PFSK-1 (cell line): Measurements from ENCODE around the gene CHST7.

Source experiments
- POLR2AphosphoS5 ChIP-seq: IDR thresholded peaks from 2 replicates; pipeline ENCODE4 v1.6.1; 2012; ENCODE audit warnings: low read depth, mild to moderate bottlenecking, control low read depth, low read length, moderate library complexity
- REST ChIP-seq, 2 experiments: IDR thresholded peaks; 2 replicates each; pipeline versions ENCODE4 v1.6.1 to v1.8.0; 2011 to 2012; ENCODE audit warnings: low read depth in 2 of 2, low read length in 2 of 2, control low read depth in 1 of 2, inconsistent platforms in 1 of 2, mild to moderate bottlenecking in 1 of 2, moderate library complexity in 1 of 2; ENCODE audit not compliant: insufficient read depth in 1 of 2

- TF ChIP-seq POLR2AphosphoS5 (no peak), REST (IDR thresholded peaks at IDR 0.05; ENCODE audit: insufficient read depth in 1 of 2, low read depth in 2 of 2, low read length in 2 of 2) (no peak)
Observed at GRCh38 chrX:46587753-46588171, 14.2 kb downstream of the CHST7 start.
